HepG2 (cell line): ENCODE measurements around the gene SEMA7A. TPM values are rescaled to one million over a fixed set of nuclear protein-coding genes. Genes with fewer than 3 reads are reported as not detected.

ENCODE experiments used
- ATAC-seq: fragments of 200-7000 bp; cut with Tn5 transposase; 3 replicates; pipeline ENCODE4 v1.9.1; 2020; ENCODE audit warnings: mild to moderate bottlenecking, moderate library complexity
- BruUV-seq: library from RNA; stranded (reverse); fragments of 400-500 nt; replicated peaks from 2 replicates; lab custom pipeline; 2021; lab: Mats Ljungman, UMichigan
- CTCF ChIA-PET: fragments of 300-600 bp; formaldehyde crosslinking; extraction: SDS; loops from one replicate; lab custom pipeline; 2021; ENCODE audit warnings: low total read pairs, inconsistent platforms, low intra/inter-chr PET ratio; lab: Yijun Ruan, JAX
- POLR2A ChIA-PET: fragments of 350-600 bp; sonication (Branson Sonifier 250); formaldehyde crosslinking; loops from one replicate; lab custom pipeline; 2020; ENCODE audit warnings: antibody characterized with exemption, inconsistent platforms; lab: Yijun Ruan, JAX
- DNase-seq: peaks from one replicate; pipeline ENCODE4 v3.0.0-alpha.2; 2015; ENCODE audit warnings: low spot score
- FAIRE-seq: peaks from 3 replicates; lab custom pipeline; 2011; peaks lifted over from hg19 to GRCh38; lab: Jason Lieb, UNC
- H2AFZ ChIP-seq: one replicate; pipeline ENCODE4 v1.6.1; 2011; ENCODE audit warnings: low read length, inconsistent platforms
- H3K27ac ChIP-seq: fragments of 300-600 bp; 3 replicates; pipeline ENCODE4 v1.8.0; 2011; ENCODE audit warnings: mixed run types, mild to moderate bottlenecking, mixed read lengths, low read length, inconsistent platforms; ENCODE audit not compliant: insufficient read depth; ENCODE audit errors: extremely low read length
- H3K27me3 ChIP-seq, 2 experiments: fragments of 200-600 bp in 1 of 2; 2 replicates in 1 of 2; 3 replicates in 1 of 2; pipeline versions ENCODE4 v1.6.0 to v1.8.0; 2011; ENCODE audit warnings: low read length in 2 of 2, mild to moderate bottlenecking in 2 of 2, moderate library complexity in 2 of 2, inconsistent platforms in 1 of 2; ENCODE audit not compliant: insufficient read depth in 2 of 2, control insufficient read depth in 1 of 2
- H3K36me3 ChIP-seq, 2 experiments: fragments of 200-600 bp in 1 of 2; replicated peaks in 1 of 2; 2 replicates in 1 of 2; 3 replicates in 1 of 2; pipeline versions ENCODE4 v1.5.1 to v1.8.0; 2011; ENCODE audit warnings: low read length in 2 of 2, inconsistent platforms in 1 of 2; ENCODE audit not compliant: insufficient read depth in 2 of 2, control insufficient read depth in 1 of 2
- H3K4me1 ChIP-seq: 2 replicates; pipeline ENCODE4 v1.5.1; 2012; ENCODE audit warnings: low read length, inconsistent platforms; ENCODE audit not compliant: insufficient read depth
- H3K4me2 ChIP-seq: 2 replicates; pipeline ENCODE4 v1.6.0; 2011; ENCODE audit warnings: low read depth, low read length, inconsistent platforms
- H3K4me3 ChIP-seq, 3 experiments: fragments of 200-600 bp in 1 of 3; sonication (generic), shearing (Covaris generic) in 1 of 3; replicated peaks in 1 of 3; 2 replicates each; pipeline ENCODE4 v1.5.1; 2011 to 2016; ENCODE audit warnings: low read length in 3 of 3, inconsistent platforms in 2 of 3, low read depth in 2 of 3, mild to moderate bottlenecking in 2 of 3, control low read depth in 1 of 3, mixed read lengths in 1 of 3; ENCODE audit not compliant: insufficient read depth in 1 of 3
- H3K79me2 ChIP-seq: one replicate; pipeline ENCODE4 v1.6.1; 2011; ENCODE audit warnings: low read length, inconsistent platforms; ENCODE audit not compliant: insufficient read depth
- H3K9ac ChIP-seq: 2 replicates; pipeline ENCODE4 v1.6.0; 2011; ENCODE audit warnings: mild to moderate bottlenecking, low read depth, low read length, inconsistent platforms; ENCODE audit not compliant: insufficient read depth
- H3K9me3 ChIP-seq: 2 replicates; pipeline ENCODE4 v1.5.1; 2012; ENCODE audit warnings: mild to moderate bottlenecking, low read length
- H4K20me1 ChIP-seq: 2 replicates; pipeline ENCODE4 v1.6.0; 2011; ENCODE audit warnings: inconsistent platforms, mild to moderate bottlenecking, low read length, moderate library complexity; ENCODE audit not compliant: insufficient read depth
- ATM ChIP-seq: fragments of 450-650 bp; IDR thresholded peaks from 2 replicates; pipeline ENCODE4 v1.7.1; 2017; ENCODE audit warnings: mild to moderate bottlenecking, borderline replicate concordance
- ESRRA ChIP-seq: sonication (generic); formaldehyde crosslinking; IDR thresholded peaks from 2 replicates; pipeline ENCODE4 v1.5.1; 2020; ENCODE audit warnings: mild to moderate bottlenecking, low read depth, missing genetic modification reagents
- NBN ChIP-seq: fragments of 450-650 bp; conservative IDR thresholded peaks from 2 replicates; pipeline ENCODE4 v1.6.1; 2017
- NFE2L2 ChIP-seq: fragments of 150-350 bp; IDR thresholded peaks from 2 replicates; pipeline ENCODE4 v1.6.1; 2014; ENCODE audit warnings: low read length
- PAX8 ChIP-seq: sonication (generic); formaldehyde crosslinking; IDR thresholded peaks from 2 replicates; pipeline ENCODE4 v1.8.0; 2022; ENCODE audit warnings: mild to moderate bottlenecking, missing genetic modification reagents, borderline replicate concordance
- ZNF362 ChIP-seq: sonication (generic); formaldehyde crosslinking; IDR thresholded peaks from 2 replicates; pipeline ENCODE4 v1.4.0; 2020; ENCODE audit warnings: missing genetic modification reagents, mild to moderate bottlenecking, borderline replicate concordance
- ZNF510 ChIP-seq: sonication (generic); formaldehyde crosslinking; IDR thresholded peaks from 2 replicates; pipeline ENCODE4 v1.4.0; 2020; ENCODE audit warnings: low read depth, mild to moderate bottlenecking, missing genetic modification reagents
- WGBS: methylation state at CpG from one replicate; pipeline ENCODE4 v1.1.6; 2017; ENCODE audit warnings: low lambda C conversion rate; 5-methylcytosine and 5-hydroxymethylcytosine counted together
- in situ Hi-C: cut with HindIII; loops from 2 replicates; pipeline ENCODE4 v1.10.0; 2017; ENCODE audit warnings: low pct_unique_long_range_greater_than_20kb; ENCODE audit not compliant: extremely low pct_ligation_motif_present
- intact Hi-C: fragments of 100-400 bp; cut with micrococcal nuclease; formaldehyde crosslinking; loops from one replicate; pipeline ENCODE4 v1.10.0; 2022; ENCODE audit not compliant: unreplicated experiment
- polyA plus RNA-seq, 8 experiments: library from polyadenylated mRNA; depleted of rRNA in 3 of 8; stranded (reverse) in 7 of 8; unstranded in 1 of 8; fragments of >200 nt; fragmentation: Illumina TruSeq in 4 of 8; extraction: Trizol in 4 of 8; gene quantifications; 2 replicates each; pipeline versions ENCODE4 v1.2.1 to v1.2.3, GENCODE V29; 2011 to 2016; ENCODE audit warnings: low read depth in 4 of 8, missing spikeins in 1 of 8, mixed read lengths in 1 of 8; ENCODE audit not compliant: insufficient read depth in 1 of 8
- total RNA-seq, 5 experiments: library from RNA; depleted of rRNA; stranded (reverse); fragments of >200 nt; fragmentation: Illumina TruSeq; extraction: Trizol; gene quantifications; 2 replicates each; pipeline ENCODE4 v1.2.3, GENCODE V29; 2016; ENCODE audit warnings: low read depth in 1 of 5

SEMA7A gene
- total and polyA plus RNA-seq, 2 of the 13 experiments (the other 11 are each of a cell fraction or from before 2014, with no cell fraction given): 9.0 to 15.8 TPM

GRCh38 chr15:74453925-74454763, 20.4 kb upstream of the SEMA7A start:
- H4K20me1 ChIP-seq: no peaks in the 10 kb centered on the region
- H3K4me3 ChIP-seq: no peak overlapping the region
- ChIA-PET POLR2A (interaction anchor here (13.6 kb wide), 1 partner anchor 13 kb away, joined by 357 read pairs; no protein-coding TSS in a partner anchor), CTCF (no interaction called here)
- DNase-seq (no peak), ATAC-seq (no peak), FAIRE-seq (no peak)
- H3K27ac ChIP-seq: no peak overlapping the region
- intact Hi-C loops: no loop called here
- TF ChIP-seq NBN (no peak), NFE2L2 (no peak), ZNF510 (no peak), ATM (no peak), ZNF362 (CRISPR knock-in tag) (no peak), PAX8 (CRISPR knock-in tag) (no peak), ESRRA (CRISPR knock-in tag) (no peak)
- H2AFZ ChIP-seq: no peak overlapping the region
- in situ Hi-C loops: no loop called here
- peaks cover 1 to 54% of the 10 kb centered on the region in 2 experiments; a peak in 4 of 5 replicates for H3K36me3 ChIP-seq
- peaks cover 4% of the 10 kb centered on the region for H3K79me2 ChIP-seq
- 94% methylated on average over 13 of the region's 13 CpGs for WGBS
- peaks cover 24% of the 10 kb centered on the region for H3K4me1 ChIP-seq
- no peak overlapping the region for H3K4me2 ChIP-seq
- H3K9me3 ChIP-seq: no peaks in the 10 kb centered on the region
- BruUV-seq: no TSS peak
- no peaks in the 10 kb centered on the region for H3K27me3 ChIP-seq
- no peak overlapping the region for H3K9ac ChIP-seq
